Endodermal cell (in vitro differentiated cells): ENCODE measurements around the gene SRP9. TPM values are rescaled to one million over a fixed set of nuclear protein-coding genes. Genes with fewer than 3 reads are reported as not detected.
"Not testable (repeated sequence)": the region's sequence is repeated elsewhere in the genome, so short reads cannot be mapped to it uniquely, and the experiment has no call there.

Source experiments
- DNase-seq: peaks from one replicate; pipeline ENCODE4 v3.0.0-alpha.2; 2017
- H3K27ac ChIP-seq: 2 replicates; pipeline ENCODE4 v1.5.1; 2013; ENCODE audit warnings: mild to moderate bottlenecking, low read depth, low read length, moderate library complexity
- H3K27me3 ChIP-seq: 2 replicates; pipeline ENCODE4 v1.6.1; 2013; ENCODE audit warnings: mild to moderate bottlenecking, low read length, moderate library complexity; ENCODE audit not compliant: insufficient read depth, control insufficient read depth, poor library complexity, severe bottlenecking
- H3K36me3 ChIP-seq: 2 replicates; pipeline ENCODE4 v1.7.0; 2013; ENCODE audit warnings: mild to moderate bottlenecking, low read length, moderate library complexity; ENCODE audit not compliant: control insufficient read depth, insufficient read depth
- H3K4me1 ChIP-seq: one replicate; pipeline ENCODE4 v1.7.0; 2013; ENCODE audit warnings: low read length; ENCODE audit not compliant: control insufficient read depth, insufficient read depth
- H3K4me3 ChIP-seq: 2 replicates; pipeline ENCODE4 v1.5.1; 2013; ENCODE audit warnings: mild to moderate bottlenecking, low read length, moderate library complexity
- H3K9ac ChIP-seq: 2 replicates; pipeline ENCODE4 v1.6.1; 2013; ENCODE audit warnings: mild to moderate bottlenecking, low read length, moderate library complexity; ENCODE audit not compliant: poor library complexity, severe bottlenecking; ENCODE audit errors: extremely low read depth
- H3K9me3 ChIP-seq: 2 replicates; pipeline ENCODE4 v1.6.1; 2013; ENCODE audit warnings: mild to moderate bottlenecking, low read length, moderate library complexity; ENCODE audit not compliant: control insufficient read depth
- H3K27ac Mint-ChIP-seq: 2 replicates; pipeline ENCODE4 v1.8.0; 2020; ENCODE audit warnings: mixed read lengths
- H3K27me3 Mint-ChIP-seq: 2 replicates; pipeline ENCODE4 v1.8.0; 2021; ENCODE audit warnings: mild to moderate bottlenecking, mixed read lengths; ENCODE audit not compliant: insufficient read depth
- H3K36me3 Mint-ChIP-seq: 2 replicates; pipeline ENCODE4 v1.8.0; 2020; ENCODE audit warnings: low read depth, mixed read lengths
- H3K4me1 Mint-ChIP-seq: 2 replicates; pipeline ENCODE4 v1.8.0; 2020; ENCODE audit warnings: mixed read lengths
- H3K4me3 Mint-ChIP-seq: 2 replicates; pipeline ENCODE4 v1.8.0; 2020; ENCODE audit warnings: mild to moderate bottlenecking, moderate library complexity, mixed read lengths
- H3K9me3 Mint-ChIP-seq: 2 replicates; pipeline ENCODE4 v1.8.0; 2020; ENCODE audit warnings: mild to moderate bottlenecking, mixed read lengths
- WGBS, 2 experiments: methylation state at CpG; one replicate each; pipeline versions ENCODE4 v1.1.5 to v1.1.7; 2013; ENCODE audit warnings: missing lambda C conversion rate in 2 of 2, mixed read lengths in 1 of 2; ENCODE audit not compliant: insufficient coverage in 1 of 2, insufficient read length in 1 of 2; 5-methylcytosine and 5-hydroxymethylcytosine counted together
- total RNA-seq, 2 donors: library from RNA; stranded (reverse); fragmentation: NEBNext Ultra II Directional in 1 of 2; extraction: Animal tissue kit (Norgen Biotek cat#: 25700) in 1 of 2; gene quantifications; 2 replicates in 1 of 2; 3 replicates in 1 of 2; pipeline ENCODE4 v1.2.1, GENCODE V29; 2021
- TF ChIP-seq, protein P1 (sequence below): fragments of 200-600 bp; sonication (generic); conservative IDR thresholded peaks from 2 replicates; pipeline ENCODE4 v1.5.0; 2021; ENCODE audit warnings: antibody characterized with exemption, mild to moderate bottlenecking

Gene SRP9
- total RNA-seq, 2 donors from 2014 or later, result 286 to 319 TPM

- TF ChIP-seq, protein P1, sequence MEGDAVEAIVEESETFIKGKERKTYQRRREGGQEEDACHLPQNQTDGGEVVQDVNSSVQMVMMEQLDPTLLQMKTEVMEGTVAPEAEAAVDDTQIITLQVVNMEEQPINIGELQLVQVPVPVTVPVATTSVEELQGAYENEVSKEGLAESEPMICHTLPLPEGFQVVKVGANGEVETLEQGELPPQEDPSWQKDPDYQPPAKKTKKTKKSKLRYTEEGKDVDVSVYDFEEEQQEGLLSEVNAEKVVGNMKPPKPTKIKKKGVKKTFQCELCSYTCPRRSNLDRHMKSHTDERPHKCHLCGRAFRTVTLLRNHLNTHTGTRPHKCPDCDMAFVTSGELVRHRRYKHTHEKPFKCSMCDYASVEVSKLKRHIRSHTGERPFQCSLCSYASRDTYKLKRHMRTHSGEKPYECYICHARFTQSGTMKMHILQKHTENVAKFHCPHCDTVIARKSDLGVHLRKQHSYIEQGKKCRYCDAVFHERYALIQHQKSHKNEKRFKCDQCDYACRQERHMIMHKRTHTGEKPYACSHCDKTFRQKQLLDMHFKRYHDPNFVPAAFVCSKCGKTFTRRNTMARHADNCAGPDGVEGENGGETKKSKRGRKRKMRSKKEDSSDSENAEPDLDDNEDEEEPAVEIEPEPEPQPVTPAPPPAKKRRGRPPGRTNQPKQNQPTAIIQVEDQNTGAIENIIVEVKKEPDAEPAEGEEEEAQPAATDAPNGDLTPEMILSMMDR, result no peak
Measured at GRCh38 chr1:225812488-225813213, 35.0 kb downstream of the SRP9 start.

GRCh38 chr1:225813214-225813964, 35.8 kb downstream of the SRP9 start:
- Mint-ChIP-seq H3K36me3 (peaks cover 13% of the 10 kb centered on the region), H3K27me3 (no peaks in the 10 kb centered on the region), H3K4me3 (no peak overlapping the region), H3K4me1 (peaks cover 44% of the 10 kb centered on the region), H3K27ac (peak overlapping the region; percentile 58), H3K9me3 (no peaks in the 10 kb centered on the region)
- Histone ChIP-seq H3K4me1 (peaks cover 28% of the 10 kb centered on the region), H3K27ac (peak overlapping the region; percentile 24), H3K27me3 (no peaks in the 10 kb centered on the region), H3K4me3 (peak overlapping the region; percentile 89), H3K36me3 (peaks cover 45% of the 10 kb centered on the region), H3K9me3 (no peaks in the 10 kb centered on the region), H3K9ac (no peak overlapping the region)
- peak; percentile 67 for DNase-seq
- 87 to 89% methylated on average over 6 to 10 of the region's 10 CpGs for WGBS, 2 experiments
- TF ChIP-seq, protein P1, result no peak

More at GRCh38 chr1:225812488-225813213, 35.0 kb downstream of the SRP9 start:
- peaks cover 11% of the 10 kb centered on the region for H3K36me3 Mint-ChIP-seq
- no peak overlapping the region for H3K4me3 Mint-ChIP-seq
- Histone ChIP-seq H3K4me3 (peak overlapping the region; percentile 89), H3K27me3 (no peaks in the 10 kb centered on the region), H3K9me3 (no peaks in the 10 kb centered on the region), H3K27ac (peak overlapping the region; percentile 24), H3K4me1 (peaks cover 25% of the 10 kb centered on the region), H3K9ac (no peak overlapping the region), H3K36me3 (peaks cover 41% of the 10 kb centered on the region)
- H3K27me3 Mint-ChIP-seq, result peaks cover 2% of the 10 kb centered on the region
- H3K27ac Mint-ChIP-seq, result no peak overlapping the region
- no peaks in the 10 kb centered on the region for H3K9me3 Mint-ChIP-seq
- peaks cover 36% of the 10 kb centered on the region for H3K4me1 Mint-ChIP-seq
- no peak for DNase-seq
- 93 to 95% methylated on average over 6 to 8 of the region's 8 CpGs for WGBS, 2 experiments

GRCh38 chr1:225814381-225814780, 36.8 kb downstream of the SRP9 start:
- Mint-ChIP-seq H3K36me3 (peaks cover 16% of the 10 kb centered on the region), H3K27me3 (no peaks in the 10 kb centered on the region), H3K4me3 (no peak overlapping the region), H3K27ac (no peak overlapping the region), H3K4me1 (peaks cover 47% of the 10 kb centered on the region), H3K9me3 (no peaks in the 10 kb centered on the region)
- Histone ChIP-seq H3K9ac (no peak overlapping the region), H3K9me3 (no peaks in the 10 kb centered on the region), H3K36me3 (peaks cover 49% of the 10 kb centered on the region), H3K4me1 (peaks cover 28% of the 10 kb centered on the region), H3K27me3 (no peaks in the 10 kb centered on the region), H3K27ac (no peak overlapping the region), H3K4me3 (no peak overlapping the region)
- WGBS, 2 experiments, result 91 to 100% methylated on average over 2 to 7 of the region's 7 CpGs
- TF ChIP-seq, protein P1, result no peak
- no peak for DNase-seq

- H3K36me3 Mint-ChIP-seq, result peaks cover 22% of the 10 kb centered on the region
Measured at GRCh38 chr1:225815090-225815489, 37.5 kb downstream of the SRP9 start.

More at GRCh38 chr1:225815090-225815489, 37.5 kb downstream of the SRP9 start:
- not testable (repeated sequence) for H3K9me3 Mint-ChIP-seq, H3K9ac ChIP-seq, H3K27me3 ChIP-seq, H3K9me3 ChIP-seq, H3K4me3 ChIP-seq, H3K27ac ChIP-seq, H3K4me3 Mint-ChIP-seq, H3K27me3 Mint-ChIP-seq, H3K27ac Mint-ChIP-seq, DNase-seq
- WGBS, 2 experiments, result 95 to 100% methylated on average over 1 to 7 of the region's 7 CpGs
- Histone ChIP-seq H3K4me1 (peaks cover 28% of the 10 kb centered on the region), H3K36me3 (peaks cover 55% of the 10 kb centered on the region)
- H3K4me1 Mint-ChIP-seq, result peaks cover 49% of the 10 kb centered on the region
